Gastroesophageal sphincter (tissue), 3 donors: ENCODE results near the gene LSR.

ENCODE experiments used
- CTCF ChIP-seq, 4 experiments: fragments of 200-600 bp in 2 of 4; fragments of 450-650 bp in 2 of 4; sonication (generic) in 1 of 4; IDR thresholded peaks; one replicate each; pipeline ENCODE4 v1.5.1; 2017 to 2019; ENCODE audit warnings: antibody characterized with exemption in 4 of 4, mild to moderate bottlenecking in 2 of 4, moderate library complexity in 2 of 4
- EP300 ChIP-seq: sonication (generic); formaldehyde crosslinking; IDR thresholded peaks from one replicate; pipeline ENCODE4 v1.6.1; 2017; ENCODE audit warnings: antibody characterized with exemption, mild to moderate bottlenecking
- POLR2A ChIP-seq, 2 donors: fragments of 450-650 bp; IDR thresholded peaks; one replicate each; pipeline ENCODE4 v1.6.1; 2017; ENCODE audit warnings: antibody characterized with exemption in 2 of 2, mild to moderate bottlenecking in 2 of 2, moderate library complexity in 1 of 2
- POLR2AphosphoS5 ChIP-seq: sonication (generic); formaldehyde crosslinking; IDR thresholded peaks from one replicate; pipeline ENCODE4 v1.6.1; 2017; ENCODE audit warnings: antibody characterized with exemption

- TF ChIP-seq CTCF (IDR thresholded peaks at IDR 0.05) (peak in 1 of 4 experiments; percentile 54), EP300 (no peak), POLR2A (IDR thresholded peaks at IDR 0.05) (no peak), POLR2AphosphoS5 (no peak)
Measured at GRCh38 chr19:35247526-35248309, 1.1 kb upstream of the LSR start.
